HG03045 (cell line): Measurements from ENCODE around the gene ATP6V0C.

Experiments used
- ATAC-seq: cut with Tn5 transposase; IDR thresholded peaks from one replicate; pipeline ENCODE4 v1.9.1; 2021; ENCODE audit warnings: mild to moderate bottlenecking, moderate library complexity; ENCODE audit not compliant: unreplicated experiment

The ATP6V0C gene

DNA sequence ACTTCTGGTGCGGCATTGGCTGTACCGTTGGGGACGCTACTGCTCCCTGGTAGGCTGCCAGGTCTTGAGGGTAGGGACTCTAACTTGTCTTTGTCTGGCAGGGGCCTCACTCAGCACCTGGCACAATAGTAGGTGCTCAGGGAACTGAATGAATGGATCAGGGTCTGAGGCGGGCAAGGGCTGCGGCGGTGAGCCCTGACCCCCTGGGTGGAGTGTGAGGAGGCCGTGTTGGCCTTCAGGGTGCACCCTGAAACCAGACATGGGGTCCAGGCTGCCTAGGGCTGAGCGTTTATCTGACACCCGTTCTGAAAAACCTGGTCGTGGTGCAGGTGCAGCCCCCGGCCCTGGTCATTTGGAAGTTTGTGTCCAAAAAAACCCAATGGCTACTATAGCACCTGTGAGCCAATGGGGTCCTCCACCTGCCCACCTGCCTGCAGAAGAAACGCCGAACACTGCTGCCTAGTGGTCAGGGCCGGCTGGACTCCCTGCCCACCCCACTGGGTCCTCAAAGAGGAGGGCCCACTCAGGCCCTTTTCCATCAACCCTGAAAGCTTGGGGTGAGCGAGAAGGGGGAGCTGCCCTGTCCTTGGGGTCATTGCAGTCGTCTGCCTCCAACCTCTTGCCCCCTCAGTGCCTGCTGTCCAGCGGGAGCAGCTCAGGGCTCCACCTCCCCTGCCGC, 4.9 kb upstream of the ATP6V0C start:
- no peak for ATAC-seq

DNA sequence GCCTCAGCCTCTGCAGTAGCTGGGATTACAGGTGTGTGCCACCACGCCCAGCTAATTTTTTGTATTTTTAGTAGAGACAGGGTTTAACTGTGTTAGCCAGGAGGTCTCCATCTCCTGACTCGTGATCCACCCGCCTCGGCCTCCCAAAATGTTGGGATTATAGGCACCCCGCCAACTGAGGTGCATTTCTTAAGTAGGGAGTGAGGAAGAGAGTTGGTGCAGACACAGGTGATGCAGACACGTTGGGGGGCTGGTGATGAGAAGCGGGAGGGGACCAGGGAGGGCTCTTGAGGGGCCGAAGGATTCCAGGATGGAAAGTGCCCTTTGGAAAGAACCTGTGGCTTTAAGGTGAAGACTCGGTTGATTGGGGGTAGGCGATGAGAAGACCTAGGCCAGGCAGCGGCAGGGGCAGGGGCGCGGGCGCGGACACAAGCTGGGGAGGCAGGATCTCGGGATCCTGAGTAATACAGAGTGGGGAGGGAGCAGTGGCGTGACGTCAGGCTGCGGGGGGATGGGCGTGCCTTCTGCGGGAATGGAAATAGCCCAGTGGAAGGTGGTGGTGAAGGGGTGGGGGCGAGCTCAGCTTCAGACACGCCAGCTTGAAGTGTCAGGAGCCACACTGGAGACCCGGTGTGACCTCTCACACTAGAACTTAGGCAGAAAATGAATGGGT, 2.5 kb upstream of the ATP6V0C start:
- ATAC-seq: no peak

DNA sequence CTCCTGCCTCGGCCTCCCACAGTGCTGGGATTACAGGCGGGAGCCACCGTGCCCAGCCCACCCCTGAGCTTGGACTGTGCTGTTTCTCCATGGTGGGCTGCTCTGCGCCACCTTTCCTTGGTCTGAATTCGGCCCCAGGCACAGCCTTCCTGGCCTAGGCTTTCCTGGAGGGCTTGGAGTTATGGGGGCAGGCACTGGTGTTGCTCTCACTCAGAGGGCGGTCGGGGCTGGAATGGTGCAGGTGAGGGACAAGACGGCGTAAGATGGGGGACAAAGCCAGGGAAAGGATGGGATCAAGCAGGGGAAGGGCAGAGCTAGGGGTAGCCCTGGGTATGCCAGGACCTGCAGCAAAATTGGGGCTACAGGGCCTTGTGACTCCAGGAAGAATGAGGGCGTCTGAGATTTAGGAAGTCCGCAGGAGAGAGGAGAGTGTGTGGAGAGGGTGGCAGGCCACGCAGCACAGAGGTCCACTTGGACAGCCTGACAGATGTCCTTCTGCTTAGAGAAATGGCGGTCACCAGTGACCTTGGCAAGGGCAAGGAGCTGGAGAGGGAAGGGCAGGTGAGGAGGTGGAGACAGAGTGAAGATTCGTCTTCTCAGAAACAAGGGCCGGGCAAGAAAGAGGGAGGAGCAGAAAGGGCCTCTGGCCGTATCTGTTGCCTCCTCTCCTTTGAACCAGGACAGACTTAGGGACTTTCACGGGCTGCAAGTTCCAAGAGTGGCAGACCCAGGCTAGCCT, 1.6 kb upstream of the ATP6V0C start:
- no peak for ATAC-seq

GRCh38 chr16:2512735-2513404, 882 bp upstream of the ATP6V0C start:
- ATAC-seq: peak; percentile 3

- no peak for ATAC-seq
Measured at GRCh38 chr16:2514333-2515179, 804 bp downstream of the ATP6V0C start.

GRCh38 chr16:2515180-2515851, 1.6 kb downstream of the ATP6V0C start:
- ATAC-seq: no peak

- no peak for ATAC-seq
Measured at GRCh38 chr16:2516391-2517240, 2.9 kb downstream of the ATP6V0C start.

DNA sequence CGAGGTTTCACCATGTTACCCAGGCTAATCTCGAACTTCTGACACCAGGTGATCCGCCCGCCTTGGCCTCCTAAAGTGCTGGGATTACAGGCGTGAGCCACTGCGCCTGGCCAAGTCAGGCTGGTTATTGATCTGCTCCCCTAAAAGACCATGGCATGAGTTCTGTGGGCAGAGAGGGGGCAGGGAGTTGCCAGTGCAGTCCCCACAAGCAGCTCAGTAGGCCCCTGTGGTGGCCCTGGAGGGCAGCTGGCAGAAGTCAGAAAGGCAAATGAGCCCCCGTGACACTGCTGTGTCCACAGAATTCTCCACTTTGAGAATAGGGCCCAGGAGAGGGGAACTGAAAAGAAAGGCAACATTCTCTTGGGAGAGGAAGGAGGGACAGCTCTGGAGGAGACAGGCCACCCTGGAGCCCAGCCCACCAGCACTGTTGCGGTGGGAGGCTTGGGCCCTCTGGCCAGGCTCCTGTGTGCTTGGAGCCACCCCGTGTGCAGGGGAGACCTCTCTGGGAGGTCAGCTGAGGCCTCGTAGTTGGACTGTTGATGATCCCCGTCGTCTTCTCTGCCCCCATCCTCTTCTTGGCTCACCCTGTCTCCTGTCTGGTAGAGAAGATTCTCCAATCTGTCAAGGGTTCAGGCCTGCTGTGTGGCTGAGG, 4.3 kb downstream of the ATP6V0C start:
- no peak for ATAC-seq

DNA sequence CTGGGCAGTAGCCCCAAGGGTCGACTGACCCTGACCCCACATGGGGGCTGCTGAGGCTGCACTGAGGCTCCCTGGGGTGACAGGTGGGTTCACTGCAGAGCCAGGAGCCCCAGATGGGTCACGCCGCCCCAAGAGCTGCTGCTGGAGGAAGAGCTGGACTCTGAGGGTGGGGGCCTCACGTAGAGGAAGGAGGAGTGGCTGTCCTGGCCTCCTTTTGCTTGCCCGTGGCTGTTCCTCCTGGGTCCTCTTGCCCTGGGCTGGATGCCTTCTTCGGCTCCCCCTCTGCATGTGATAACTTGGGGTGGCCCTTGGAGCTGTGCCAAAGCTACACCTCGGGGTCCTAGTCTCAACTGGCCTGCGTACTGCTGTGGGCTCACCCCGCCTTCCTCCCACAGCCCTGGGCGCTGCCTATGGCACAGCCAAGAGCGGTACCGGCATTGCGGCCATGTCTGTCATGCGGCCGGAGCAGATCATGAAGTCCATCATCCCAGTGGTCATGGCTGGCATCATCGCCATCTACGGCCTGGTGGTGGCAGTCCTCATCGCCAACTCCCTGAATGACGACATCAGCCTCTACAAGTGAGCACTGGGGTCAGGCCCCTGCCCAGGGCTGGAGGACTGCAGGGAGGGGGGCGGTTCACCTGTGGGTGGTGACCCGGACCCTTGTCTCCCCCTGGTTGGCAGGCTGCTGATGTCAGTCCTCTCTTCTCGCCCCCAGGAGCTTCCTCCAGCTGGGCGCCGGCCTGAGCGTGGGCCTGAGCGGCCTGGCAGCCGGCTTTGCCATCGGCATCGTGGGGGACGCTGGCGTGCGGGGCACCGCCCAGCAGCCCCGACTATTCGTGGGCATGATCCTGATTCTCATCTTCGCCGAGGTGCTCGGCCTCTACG, 5.3 kb downstream of the ATP6V0C start:
- ATAC-seq: no peak

DNA sequence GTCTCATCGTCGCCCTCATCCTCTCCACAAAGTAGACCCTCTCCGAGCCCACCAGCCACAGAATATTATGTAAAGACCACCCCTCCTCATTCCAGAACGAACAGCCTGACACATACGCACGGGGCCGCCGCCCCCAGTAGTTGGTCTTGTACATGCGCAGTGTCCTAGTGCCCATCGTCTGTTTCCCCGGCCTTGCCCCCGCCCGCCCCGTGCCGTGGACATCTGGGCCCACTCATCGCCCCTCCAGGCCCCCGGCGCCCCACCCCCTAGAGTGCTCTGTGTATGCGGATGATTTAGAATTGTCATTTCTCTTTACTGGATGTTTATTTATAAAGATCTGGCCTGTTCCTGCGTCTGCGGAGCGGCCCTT, 5.9 kb downstream of the ATP6V0C start:
- no peak for ATAC-seq

DNA sequence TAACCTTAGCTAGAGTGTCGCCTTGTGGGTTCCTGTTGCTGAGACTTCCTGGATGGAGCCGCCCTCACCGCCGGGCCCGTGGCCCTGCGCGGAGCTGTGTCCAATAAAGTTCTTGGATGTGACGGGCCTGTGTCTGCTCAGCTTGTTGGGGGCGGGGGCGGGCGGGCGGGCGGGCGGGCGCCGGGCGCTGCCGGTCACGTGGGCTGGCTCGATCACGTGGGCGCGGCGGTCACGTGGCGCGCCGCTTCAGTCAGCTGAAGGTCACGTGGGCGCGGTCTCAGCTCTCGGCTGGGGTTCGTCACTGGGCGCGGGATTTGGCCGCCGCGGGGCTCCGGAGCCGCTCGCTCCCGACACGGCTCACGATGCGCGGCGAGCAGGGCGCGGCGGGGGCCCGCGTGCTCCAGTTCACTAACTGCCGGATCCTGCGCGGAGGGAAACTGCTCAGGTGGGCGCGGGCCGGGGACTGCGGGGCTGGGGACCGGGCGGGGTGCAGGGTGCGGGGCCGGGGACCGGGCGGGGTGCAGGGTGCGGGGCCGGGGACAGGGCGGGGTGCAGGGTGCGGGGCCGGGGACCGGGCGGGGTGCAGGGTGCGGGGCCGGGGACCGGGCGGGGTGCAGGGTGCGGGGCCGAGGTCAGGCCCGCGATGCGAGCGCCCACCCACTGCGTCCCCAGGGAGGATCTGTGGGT, 6.5 kb downstream of the ATP6V0C start, which contains the start of gene AMDHD2:
AMDHD2 (plus strand) TSS at position 275 of the 687 bp plus-strand sequence; CDS start at position 363, 88 bp downstream.
- ATAC-seq: no peak

GRCh38 chr16:2520784-2521531, 7.2 kb downstream of the ATP6V0C start:
- no peak for ATAC-seq

DNA sequence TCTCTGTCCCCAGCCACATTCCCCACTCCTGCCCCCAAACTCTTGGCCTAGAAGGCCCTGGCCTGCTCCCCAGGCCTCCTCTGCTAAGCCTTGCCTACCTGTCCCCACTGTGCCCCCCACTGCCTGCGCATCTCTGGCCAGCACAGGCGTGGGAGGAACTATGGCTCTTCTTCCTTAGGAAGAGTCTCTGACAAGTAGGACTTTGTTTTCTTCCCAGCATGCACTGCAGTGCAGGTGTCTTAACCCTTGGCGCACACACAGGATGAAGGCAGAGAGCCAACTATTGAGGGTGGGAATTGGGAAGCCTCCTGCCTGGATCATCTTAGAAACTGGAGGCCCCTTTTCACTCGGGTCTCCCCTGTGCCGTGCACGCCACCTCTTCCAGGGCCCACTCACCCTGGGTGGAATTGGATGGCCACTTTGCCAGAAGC, 10.1 kb downstream of the ATP6V0C start:
- ATAC-seq: no peak

DNA sequence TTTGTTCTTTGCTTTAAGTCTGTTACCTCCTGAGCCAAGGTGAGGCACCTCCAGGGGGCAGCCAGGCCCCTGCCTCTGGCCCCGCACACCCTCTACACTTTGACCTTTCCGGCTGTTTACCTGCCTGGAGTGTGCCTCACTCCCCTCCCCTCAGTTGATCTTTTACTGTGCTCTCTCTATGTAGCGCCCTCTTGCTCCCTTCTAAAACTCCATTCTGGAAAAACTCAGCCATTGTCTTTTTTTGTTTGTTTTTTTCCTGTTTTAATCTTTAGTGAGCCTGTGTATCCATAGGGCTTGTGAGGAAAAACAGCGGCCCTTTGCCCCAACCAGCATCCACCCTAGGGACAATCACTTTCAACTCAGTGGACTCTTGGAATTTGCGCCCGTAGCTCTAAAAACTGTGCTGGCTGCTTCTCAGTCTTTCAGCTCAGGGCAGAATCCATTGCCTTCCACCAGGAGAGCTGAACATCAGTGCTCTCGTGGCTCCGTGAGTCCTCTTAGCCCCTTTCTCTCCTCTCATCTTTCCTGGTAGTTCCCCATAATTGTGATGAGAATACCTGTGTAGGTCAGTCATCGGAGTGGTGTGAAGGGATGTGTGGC, 10.7 kb downstream of the ATP6V0C start:
- ATAC-seq: no peak

GRCh38 chr16:2526135-2526534, 12.4 kb downstream of the ATP6V0C start:
- no peak for ATAC-seq
